NB4 (cell line): Measurements from ENCODE around the gene FETUB.
"Not testable (repeated sequence)": the region's sequence is repeated elsewhere in the genome, so short reads cannot be mapped to it uniquely, and the experiment has no call there.

Source experiments
- DNase-seq: peaks from one replicate; pipeline ENCODE4 v3.0.0; 2010; ENCODE audit warnings: low read depth
- H3K4me3 ChIP-seq: one replicate; pipeline ENCODE4 v1.5.1; 2011; ENCODE audit warnings: mild to moderate bottlenecking, low read depth, low read length, moderate library complexity
- CTCF ChIP-seq: IDR thresholded peaks from one replicate; pipeline ENCODE4 v1.5.1; 2012; ENCODE audit warnings: low read depth, low read length
- MYC ChIP-seq: IDR thresholded peaks from 2 replicates; pipeline ENCODE4 v1.6.1; 2011; ENCODE audit warnings: low read depth, low read length
- POLR2A ChIP-seq: IDR thresholded peaks from 2 replicates; pipeline ENCODE4 v1.6.1; 2011; ENCODE audit warnings: mild to moderate bottlenecking; ENCODE audit not compliant: insufficient read length; ENCODE audit errors: extremely low read depth
- TF ChIP-seq, protein P1 (sequence below): IDR thresholded peaks from 2 replicates; pipeline ENCODE4 v1.6.1; 2011; ENCODE audit warnings: low read depth, low read length

The FETUB gene

DNA sequence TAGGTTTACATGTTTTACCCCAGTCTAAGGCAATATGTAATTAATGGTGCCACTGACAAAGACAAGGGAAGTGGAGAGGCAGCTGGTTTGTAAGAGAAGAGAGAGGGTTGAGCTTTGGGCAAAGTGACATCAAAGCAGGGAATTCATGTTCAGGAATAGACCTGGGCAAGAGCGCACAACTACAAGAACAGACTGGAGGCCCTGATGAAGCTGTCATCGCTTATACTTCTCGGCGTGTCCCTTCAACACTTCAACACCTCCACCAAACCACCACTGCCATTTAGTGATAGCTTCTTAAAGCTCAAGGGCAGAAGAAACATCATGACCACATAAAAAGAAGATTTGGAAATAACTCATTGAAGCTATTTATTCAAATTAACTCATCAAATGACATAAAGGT, 57.3 kb downstream of the FETUB start:
- no peak for TF ChIP-seq POLR2A
- TF ChIP-seq, protein P1, sequence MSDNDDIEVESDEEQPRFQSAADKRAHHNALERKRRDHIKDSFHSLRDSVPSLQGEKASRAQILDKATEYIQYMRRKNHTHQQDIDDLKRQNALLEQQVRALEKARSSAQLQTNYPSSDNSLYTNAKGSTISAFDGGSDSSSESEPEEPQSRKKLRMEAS: no peak
- no peak for TF ChIP-seq MYC
- TF ChIP-seq CTCF: no peak
- DNase-seq: no peak
- H3K4me3 ChIP-seq: no peak overlapping the region

- no peak for DNase-seq
- no peak overlapping the region for H3K4me3 ChIP-seq
- no peak for TF ChIP-seq POLR2A
- TF ChIP-seq CTCF: no peak
- TF ChIP-seq, protein P1: no peak
- TF ChIP-seq MYC: no peak
Measured at GRCh38 chr3:186700267-186700666, 60.1 kb downstream of the FETUB start.

GRCh38 chr3:186702451-186702850, 62.3 kb downstream of the FETUB start:
- DNase-seq, H3K4me3 ChIP-seq: not testable (repeated sequence)
